Adrenal gland (tissue), 12 donors: ENCODE measurements around the gene RALGAPA1. TPM values are rescaled to one million over a fixed set of nuclear protein-coding genes. Genes with fewer than 3 reads are reported as not detected.

Experiments used
- DNase-seq, 7 donors: peaks; one replicate each; pipeline ENCODE4 v3.0.0-alpha.2; 2019 to 2020
- H3K27ac ChIP-seq, 5 donors: fragments of 200-600 bp; sonication (generic) in 4 of 5; 1 replicate in 3 of 5; 2 replicates in 2 of 5; pipeline versions ENCODE4 v1.5.1 to v1.8.0; 2016 to 2020; ENCODE audit warnings: mild to moderate bottlenecking in 1 of 5
- H3K27me3 ChIP-seq: fragments of 200-600 bp; 2 replicates; pipeline ENCODE4 v1.8.0; 2021
- H3K36me3 ChIP-seq, 2 donors: fragments of 200-600 bp; replicated peaks in 1 of 2; 1 replicate in 1 of 2; 2 replicates in 1 of 2; pipeline versions ENCODE4 v1.5.1 to v1.8.0; 2018 to 2022
- H3K4me1 ChIP-seq, 2 donors: fragments of 200-600 bp; replicated peaks in 1 of 2; 1 replicate in 1 of 2; 2 replicates in 1 of 2; pipeline versions ENCODE4 v1.5.1 to v1.8.0; 2018 to 2021
- H3K4me3 ChIP-seq, 4 donors: fragments of 200-600 bp; sonication (generic) in 3 of 4; one replicate each; pipeline ENCODE4 v1.5.1; 2016 to 2018
- H3K9me3 ChIP-seq, 3 donors: fragments of 200-600 bp; sonication (generic) in 1 of 3; replicated peaks in 1 of 3; 1 replicate in 2 of 3; 2 replicates in 1 of 3; pipeline versions ENCODE4 v1.5.1 to v1.8.0; 2016 to 2021
- POLR2A ChIP-seq, 2 donors: fragments of 450-650 bp; IDR thresholded peaks; one replicate each; pipeline ENCODE4 v1.6.1; 2017; ENCODE audit warnings: antibody characterized with exemption in 2 of 2, mild to moderate bottlenecking in 2 of 2, moderate library complexity in 1 of 2
- whole genome bisulfite sequencing, 4 donors: extraction: QIAGEN DNeasy Blood & Tissue Kit in 2 of 4; methylation state at CpG; one replicate each; pipeline versions ENCODE4 v1.1.5 to v1.1.7; 2013 to 2017; 5-methylcytosine and 5-hydroxymethylcytosine counted together
- intact Hi-C, 2 donors: fragments of 100-400 bp; cut with DNase I; formaldehyde crosslinking; loops; one replicate each; pipeline versions ENCODE4 v1.14.1 to v1.15.0; 2022 to 2023
- polyA plus RNA-seq, 3 donors: library from polyadenylated mRNA; stranded (reverse); fragments of 200-250 nt in 2 of 3; fragments of 350-450 nt in 1 of 3; fragmentation: Illumina TruSeq in 1 of 3; extraction: RNeasy Lipid Tissue Mini Kit (QIAGEN cat#74804) in 1 of 3; gene quantifications; one replicate each; pipeline ENCODE4 v1.2.3, GENCODE V29; 2013 to 2014
- total RNA-seq, 9 donors: library from RNA; depleted of rRNA in 4 of 9; stranded (reverse); fragments of >200 nt in 4 of 9; fragments of 120-200 nt in 1 of 9; fragmentation: NEBNext Ultra II Directional in 1 of 9; extraction: Animal tissue kit (Norgen Biotek cat#: 25700) in 1 of 9; gene quantifications; one replicate each; pipeline versions ENCODE4 v1.1.0 to v1.2.4, GENCODE V29; 2013 to 2023
- TF ChIP-seq, protein P1 (sequence below), 6 experiments: fragments of 450-650 bp in 4 of 6; fragments of 200-600 bp in 2 of 6; sonication (generic) in 1 of 6; IDR thresholded peaks; 1 replicate in 5 of 6; 2 replicates in 1 of 6; pipeline versions ENCODE4 v1.5.1 to v1.8.0; 2016 to 2021; ENCODE audit warnings: antibody characterized with exemption in 6 of 6, mild to moderate bottlenecking in 2 of 6, moderate library complexity in 1 of 6
- donor health status: healthy with polysubstance abuse.
- donor health status: Bipolar disorder and iron deficiency.
- donor health status: DM: yes; HTN: yes; CAD: no.
- donor health status: DM: no; HTN: no; CAD: no.
- donor health status: DM: no; HTN: no; CAD: no.
- donor health status: DM: yes; HTN: yes; CAD: no.

Gene RALGAPA1
- total and polyA plus RNA-seq, 12 donors: 31.7 to 116 (median 64.8) TPM

DNA sequence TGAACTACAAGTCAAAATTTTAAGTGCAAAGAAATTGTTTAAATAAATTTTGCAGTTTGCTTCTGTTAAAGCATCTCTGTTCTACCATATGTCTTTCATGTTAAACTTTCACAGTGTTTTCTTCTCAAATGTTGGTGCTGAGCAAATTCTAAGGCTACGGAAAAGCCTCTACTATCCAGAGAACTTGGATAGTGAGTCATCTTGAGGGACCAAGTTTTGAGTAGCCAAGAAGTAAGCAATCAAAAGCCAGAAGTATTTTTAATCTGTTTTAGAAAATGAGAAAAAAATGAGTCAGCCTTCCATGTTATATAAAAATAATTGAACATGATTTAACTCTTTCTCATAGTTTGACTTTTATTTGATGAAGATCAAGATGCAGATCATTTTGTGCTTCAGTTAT is 20.4 kb upstream of the RALGAPA1 start:
- no peaks in the 10 kb centered on the region for H3K27me3 ChIP-seq
- no peak for DNase-seq
- H3K9me3 ChIP-seq: no peaks in the 10 kb centered on the region
- intact Hi-C loops: no loop called here
- H3K4me1 ChIP-seq: peaks cover 10 to 32% of the 10 kb centered on the region in 2 donors
- no peak overlapping the region for H3K4me3 ChIP-seq
- peak overlapping the region in 1 of 5 donors; percentile 27 for H3K27ac ChIP-seq
- 34 to 56% (median 48%) methylated on average over 1 of the region's 1 CpG for WGBS, 4 donors
- H3K36me3 ChIP-seq: peaks cover 0 to 2% of the 10 kb centered on the region in 2 donors
- no peak for TF ChIP-seq POLR2A (IDR thresholded peaks at IDR 0.05)
- TF ChIP-seq, protein P1, sequence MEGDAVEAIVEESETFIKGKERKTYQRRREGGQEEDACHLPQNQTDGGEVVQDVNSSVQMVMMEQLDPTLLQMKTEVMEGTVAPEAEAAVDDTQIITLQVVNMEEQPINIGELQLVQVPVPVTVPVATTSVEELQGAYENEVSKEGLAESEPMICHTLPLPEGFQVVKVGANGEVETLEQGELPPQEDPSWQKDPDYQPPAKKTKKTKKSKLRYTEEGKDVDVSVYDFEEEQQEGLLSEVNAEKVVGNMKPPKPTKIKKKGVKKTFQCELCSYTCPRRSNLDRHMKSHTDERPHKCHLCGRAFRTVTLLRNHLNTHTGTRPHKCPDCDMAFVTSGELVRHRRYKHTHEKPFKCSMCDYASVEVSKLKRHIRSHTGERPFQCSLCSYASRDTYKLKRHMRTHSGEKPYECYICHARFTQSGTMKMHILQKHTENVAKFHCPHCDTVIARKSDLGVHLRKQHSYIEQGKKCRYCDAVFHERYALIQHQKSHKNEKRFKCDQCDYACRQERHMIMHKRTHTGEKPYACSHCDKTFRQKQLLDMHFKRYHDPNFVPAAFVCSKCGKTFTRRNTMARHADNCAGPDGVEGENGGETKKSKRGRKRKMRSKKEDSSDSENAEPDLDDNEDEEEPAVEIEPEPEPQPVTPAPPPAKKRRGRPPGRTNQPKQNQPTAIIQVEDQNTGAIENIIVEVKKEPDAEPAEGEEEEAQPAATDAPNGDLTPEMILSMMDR (IDR thresholded peaks at IDR 0.05): no peak

DNA sequence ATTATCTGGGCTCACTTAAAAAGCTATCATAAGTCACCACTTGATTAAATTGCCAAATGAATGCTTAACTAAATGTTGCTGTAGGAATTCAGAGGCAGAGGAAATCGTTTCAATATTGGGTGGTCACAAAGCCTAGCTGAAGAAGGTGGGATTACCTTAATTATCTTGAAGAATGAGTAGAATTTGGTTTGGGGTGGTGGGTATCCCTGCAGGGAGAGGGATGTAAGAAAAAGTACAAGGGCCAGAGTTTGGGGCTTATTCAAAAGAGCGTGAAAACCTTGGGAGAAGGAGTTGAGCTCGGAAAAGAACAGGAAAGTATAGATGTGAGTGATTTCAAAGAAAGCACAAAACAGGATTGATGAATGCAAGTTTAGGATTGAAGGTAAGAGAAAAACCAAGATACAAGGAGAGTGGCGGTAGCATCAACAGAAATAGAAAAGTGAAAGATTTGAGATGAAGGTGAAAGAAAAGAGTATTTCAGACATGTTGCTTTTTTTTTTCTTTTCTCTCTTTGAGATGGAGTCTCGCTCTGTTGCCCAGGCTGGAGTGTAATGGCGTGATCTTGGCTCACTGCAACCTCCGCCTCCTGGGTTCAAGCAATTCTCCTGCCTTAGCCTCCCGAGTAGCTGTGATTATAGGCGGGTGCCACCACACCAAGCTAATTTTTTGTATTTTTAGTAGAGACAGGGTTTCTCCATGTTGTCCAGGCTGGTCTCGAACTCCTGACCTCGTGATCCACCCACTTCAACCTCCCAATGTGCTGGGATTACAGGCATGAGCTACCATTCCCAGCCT is 18.8 kb upstream of the RALGAPA1 start:
- TF ChIP-seq, protein P1 (IDR thresholded peaks at IDR 0.05): no peak
- no peak for TF ChIP-seq POLR2A (IDR thresholded peaks at IDR 0.05)
- WGBS, 4 donors: 89 to 92% (median 90%) methylated on average over 11 of the region's 11 CpGs
- Histone ChIP-seq H3K36me3 (peaks cover 0 to 2% of the 10 kb centered on the region in 2 donors), H3K9me3 (no peaks in the 10 kb centered on the region), H3K27me3 (no peaks in the 10 kb centered on the region), H3K4me3 (peak overlapping the region in 1 of 4 donors; percentile 92), H3K27ac (no peak overlapping the region), H3K4me1 (peaks cover 5 to 22% of the 10 kb centered on the region in 2 donors)
- intact Hi-C loops: no loop called here
- no peak for DNase-seq

DNA sequence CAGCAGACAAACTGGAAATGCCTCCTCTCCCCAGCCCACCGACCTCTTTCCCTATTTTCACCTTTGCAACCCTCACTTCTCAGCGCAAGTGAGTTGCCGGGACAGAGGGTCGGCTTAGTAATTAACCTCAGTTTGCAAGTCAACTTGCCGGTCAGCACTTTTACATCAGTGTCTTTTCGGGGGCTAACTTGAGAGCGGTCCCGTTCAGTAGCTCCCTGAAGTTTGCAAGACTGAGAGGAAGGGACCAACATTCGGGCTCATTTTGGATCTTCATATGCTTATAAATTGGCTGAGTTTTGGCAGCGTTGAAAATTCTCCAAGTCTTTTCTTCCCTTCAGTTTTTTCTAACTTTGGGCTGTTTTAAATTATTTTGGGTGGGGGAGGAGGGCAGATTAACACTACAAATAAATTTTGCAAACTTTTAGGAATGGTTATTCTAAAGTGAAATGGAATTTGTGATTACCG is 17.9 kb upstream of the RALGAPA1 start:
- intact Hi-C loops: no loop called here
- Histone ChIP-seq H3K4me3 (peak overlapping the region in 3 of 4 donors; percentile 23 to 92 (median 68)), H3K9me3 (no peaks in the 10 kb centered on the region), H3K36me3 (peaks cover 0 to 2% of the 10 kb centered on the region in 2 donors), H3K4me1 (peaks cover 5 to 22% of the 10 kb centered on the region in 2 donors), H3K27ac (peak overlapping the region in 4 of 5 donors; percentile 97 to 99 (median 98)), H3K27me3 (no peaks in the 10 kb centered on the region)
- 1 to 4% (median 2%) methylated on average over 9 to 11 of the region's 11 CpGs for WGBS, 4 donors
- no peak for DNase-seq
- TF ChIP-seq, protein P1 (IDR thresholded peaks at IDR 0.05): no peak
- no peak for TF ChIP-seq POLR2A (IDR thresholded peaks at IDR 0.05)

DNA sequence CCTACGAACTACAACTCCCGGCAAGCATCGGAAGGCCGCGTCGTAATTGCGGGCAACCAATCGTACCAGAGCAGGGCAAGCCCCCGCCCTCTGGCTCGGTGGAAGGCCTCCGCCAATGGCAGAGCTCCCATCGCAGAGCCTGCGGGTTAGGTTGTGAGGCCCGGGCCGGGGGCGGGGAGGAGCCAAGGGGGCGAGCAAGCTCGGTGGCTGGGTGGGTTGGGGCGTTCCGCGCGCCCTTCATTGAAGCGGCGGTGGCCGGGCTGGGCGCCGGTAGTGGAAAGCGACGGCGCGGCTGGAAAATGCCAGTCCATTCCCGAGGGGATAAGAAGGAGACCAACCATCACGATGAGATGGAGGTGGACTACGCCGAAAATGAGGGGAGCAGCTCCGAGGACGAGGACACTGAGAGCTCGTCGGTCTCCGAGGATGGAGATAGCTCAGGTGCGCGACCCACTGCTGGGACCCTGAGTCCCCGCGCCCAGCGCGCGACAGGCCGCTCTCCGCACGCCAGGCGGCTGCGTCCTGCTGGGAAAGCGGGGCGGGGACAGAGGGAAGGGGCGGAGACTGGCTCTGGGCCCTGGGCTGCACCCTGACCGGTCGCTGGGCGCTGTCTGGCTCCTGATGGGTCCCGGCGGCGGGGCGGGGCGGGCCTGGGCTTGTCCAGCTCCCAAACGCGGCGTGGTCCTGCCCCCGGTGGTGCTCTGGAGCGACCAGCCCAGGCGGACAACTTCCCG is 17.3 kb upstream of the RALGAPA1 start, which contains the start of gene BRMS1L:
Gene BRMS1L, plus strand, starts transcription at position 121 of the 734 bp plus-strand sequence. Its CDS starts 179 bp downstream, at position 300.
- TF ChIP-seq POLR2A (IDR thresholded peaks at IDR 0.05): peak; percentile 87 to 89
- TF ChIP-seq, protein P1 (IDR thresholded peaks at IDR 0.05): peak in 2 of 6 experiments; percentile 12 to 26

More for the DNA sequence above, 17.3 kb upstream of the RALGAPA1 start, which contains the start of gene BRMS1L:
- Histone ChIP-seq H3K4me3 (peak within 1 kb of the TSS; percentile 67 to 92 (median 72)), H3K4me1 (peaks cover 5 to 22% of the 10 kb centered on the region in 2 donors), H3K27me3 (no peaks in the 10 kb centered on the region), H3K27ac (peak within 1 kb of the TSS; percentile 84 to 99 (median 98)), H3K36me3 (no peaks in the 10 kb centered on the region), H3K9me3 (no peaks in the 10 kb centered on the region)
- 0 to 2% (median 0%) methylated on average over 33 to 70 of the region's 70 CpGs for WGBS, 4 donors
- intact Hi-C loops: no loop called here
- DNase-seq: peak; percentile 97 to 99 (median 98)
